Activated naive CD4-positive, alpha-beta T cell treated with anti-CD3 and anti-CD28 coated beads, Interleukin-2, amount 10 ng/mL, durations not matched to agents 7 days and 5 days (primary cell): ENCODE data around the gene TOP3A.

Experiments
- CTCF ChIA-PET: fragments of 350-600 bp; sonication (Branson Sonifier 250); formaldehyde crosslinking; loops from one replicate; lab custom pipeline; 2021; ENCODE audit warnings: antibody characterized with exemption; lab: Charles Lee
- DNase-seq: peaks from one replicate; pipeline ENCODE4 v3.0.0-alpha.2; 2020
- H3K27ac Mint-ChIP-seq: one replicate; pipeline ENCODE4 v1.8.0; 2021; ENCODE audit warnings: mild to moderate bottlenecking, moderate library complexity, mixed read lengths
- H3K27me3 Mint-ChIP-seq: one replicate; pipeline ENCODE4 v1.8.0; 2021; ENCODE audit warnings: mild to moderate bottlenecking, mixed read lengths
- H3K36me3 Mint-ChIP-seq: one replicate; pipeline ENCODE4 v1.8.0; 2021; ENCODE audit warnings: mixed read lengths
- H3K4me1 Mint-ChIP-seq: one replicate; pipeline ENCODE4 v1.8.0; 2021; ENCODE audit warnings: mixed read lengths
- H3K4me3 Mint-ChIP-seq: one replicate; pipeline ENCODE4 v1.8.0; 2021; ENCODE audit warnings: mild to moderate bottlenecking, moderate library complexity, mixed read lengths
- H3K9me3 Mint-ChIP-seq: one replicate; pipeline ENCODE4 v1.8.0; 2021; ENCODE audit warnings: mixed read lengths

Gene TOP3A

DNA sequence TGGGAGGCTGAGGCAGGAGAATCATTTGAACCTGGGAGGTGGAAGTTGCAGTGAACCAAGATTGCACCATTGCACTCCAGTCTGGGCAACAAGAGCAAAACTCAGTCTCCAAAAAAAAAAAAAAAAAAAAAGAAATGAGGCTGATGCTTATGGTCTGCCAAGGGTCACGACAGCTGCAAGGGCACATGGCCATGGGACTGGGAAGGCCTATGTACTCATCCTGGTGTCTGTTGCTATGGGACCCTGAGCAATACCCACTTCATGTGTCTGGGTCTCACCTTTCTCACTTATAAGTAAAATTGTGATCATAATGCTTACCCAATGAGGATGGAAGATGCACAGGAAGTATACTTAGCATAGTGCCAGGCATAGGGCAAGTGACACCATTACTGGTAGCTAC is 37.7 kb downstream of the TOP3A start:
- CTCF ChIA-PET, result no interaction called here
- Mint-ChIP-seq H3K27ac (no peak overlapping the region), H3K27me3 (no peaks in the 10 kb centered on the region), H3K36me3 (peaks cover 14% of the 10 kb centered on the region), H3K4me1 (no peaks in the 10 kb centered on the region), H3K4me3 (no peak overlapping the region), H3K9me3 (no peaks in the 10 kb centered on the region)
- no peak for DNase-seq

- no peaks in the 10 kb centered on the region for H3K4me1 Mint-ChIP-seq
- H3K27ac Mint-ChIP-seq, result peak overlapping the region; percentile 19
- no peaks in the 10 kb centered on the region for H3K27me3 Mint-ChIP-seq
- no peaks in the 10 kb centered on the region for H3K9me3 Mint-ChIP-seq
- no peak overlapping the region for H3K4me3 Mint-ChIP-seq
- no peak for DNase-seq
- H3K36me3 Mint-ChIP-seq, result peaks cover 8% of the 10 kb centered on the region
- CTCF ChIA-PET, result no interaction called here
Observed at GRCh38 chr17:18270046-18270931, 44.5 kb downstream of the TOP3A start.

DNA sequence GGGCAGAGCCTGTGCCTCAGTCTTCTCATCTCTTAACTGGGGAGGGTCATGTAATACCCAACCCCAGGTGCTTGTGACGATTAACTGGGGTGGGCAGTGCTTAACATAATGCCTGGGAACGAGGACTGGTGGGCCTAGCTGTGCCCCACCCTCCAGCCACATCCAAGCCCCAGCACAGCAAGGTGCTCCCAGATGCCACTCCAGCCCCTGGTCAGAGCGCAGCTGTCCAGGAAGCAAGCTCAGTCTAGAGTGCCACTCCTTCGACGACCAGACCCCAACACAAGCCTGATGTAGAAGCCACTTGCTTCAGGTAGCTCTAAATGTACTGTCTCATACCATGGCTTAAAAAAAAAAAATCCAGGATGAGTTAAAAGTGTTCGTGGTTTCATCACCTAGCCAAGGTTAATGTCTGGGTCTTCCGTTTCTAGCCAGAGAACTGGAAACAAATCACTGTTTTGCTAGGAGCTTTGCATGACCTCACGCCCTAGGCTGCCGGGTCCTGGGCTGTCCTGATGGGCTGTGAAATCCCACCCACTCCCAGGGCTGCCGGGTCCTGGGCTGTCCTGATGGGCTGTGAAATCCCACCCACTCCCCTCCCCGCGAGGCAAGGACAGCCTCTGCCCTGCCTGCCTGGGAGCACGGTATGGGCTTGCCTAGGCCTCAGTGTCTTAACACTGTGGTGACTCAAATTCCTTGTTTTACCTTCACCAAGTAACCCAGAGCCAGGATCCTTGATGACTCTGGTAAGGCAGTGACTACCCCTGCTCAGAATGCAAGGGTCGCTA is 46.7 kb downstream of the TOP3A start:
- H3K27ac Mint-ChIP-seq, result no peak overlapping the region
- H3K9me3 Mint-ChIP-seq, result no peaks in the 10 kb centered on the region
- no peaks in the 10 kb centered on the region for H3K4me1 Mint-ChIP-seq
- H3K36me3 Mint-ChIP-seq, result peaks cover 11% of the 10 kb centered on the region
- no peak overlapping the region for H3K4me3 Mint-ChIP-seq
- CTCF ChIA-PET, result no interaction called here
- no peak for DNase-seq
- no peaks in the 10 kb centered on the region for H3K27me3 Mint-ChIP-seq

DNA sequence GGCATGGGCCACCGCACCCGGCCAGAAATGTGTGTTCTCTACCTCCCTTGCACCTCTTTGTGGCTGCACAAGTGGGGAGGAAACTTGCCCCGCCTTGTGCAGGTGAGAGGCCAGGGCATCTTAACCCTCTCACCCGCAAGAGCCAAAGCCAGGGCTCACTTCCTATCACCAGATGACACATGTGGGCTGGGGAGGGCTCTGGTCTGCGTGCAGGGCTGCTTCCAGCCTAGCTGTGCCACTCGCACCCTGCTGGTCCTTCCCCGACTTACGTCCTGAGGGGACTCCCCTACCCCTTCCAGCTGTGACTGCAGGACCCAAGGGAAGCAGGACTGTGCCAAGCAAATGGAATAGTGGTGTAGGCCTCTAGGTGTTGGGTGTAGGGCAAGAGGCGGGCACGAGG is 47.4 kb downstream of the TOP3A start:
- CTCF ChIA-PET, result no interaction called here
- H3K4me3 Mint-ChIP-seq, result no peak overlapping the region
- no peaks in the 10 kb centered on the region for H3K27me3 Mint-ChIP-seq
- no peak overlapping the region for H3K27ac Mint-ChIP-seq
- DNase-seq, result no peak
- H3K9me3 Mint-ChIP-seq, result no peaks in the 10 kb centered on the region
- H3K4me1 Mint-ChIP-seq, result no peaks in the 10 kb centered on the region
- H3K36me3 Mint-ChIP-seq, result peaks cover 8% of the 10 kb centered on the region

- Mint-ChIP-seq H3K27me3 (no peaks in the 10 kb centered on the region), H3K4me3 (no peak overlapping the region), H3K9me3 (no peaks in the 10 kb centered on the region)
Observed at GRCh38 chr17:18263885-18264682, 50.7 kb downstream of the TOP3A start.

DNA sequence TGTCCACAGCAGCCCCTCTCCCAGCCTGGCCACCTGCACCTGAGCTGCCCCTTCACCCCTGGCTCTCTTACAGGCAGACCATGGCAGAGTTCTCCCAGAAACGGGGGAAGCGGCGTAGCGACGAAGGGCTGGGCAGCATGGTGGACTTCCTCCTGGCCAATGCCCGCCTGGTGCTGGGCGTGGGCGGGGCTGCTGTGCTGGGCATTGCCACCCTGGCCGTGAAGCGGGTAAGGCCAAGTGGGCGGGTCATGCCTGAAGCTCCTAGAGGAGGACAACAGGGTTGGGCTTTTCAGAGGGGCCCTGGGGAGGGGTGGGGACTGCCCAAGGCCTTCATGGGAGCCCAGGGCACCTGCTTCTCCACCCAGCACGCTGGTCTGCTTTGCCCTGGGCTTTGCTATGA is 52.2 kb downstream of the TOP3A start:
- no peak for DNase-seq
- Mint-ChIP-seq H3K4me3 (no peak overlapping the region), H3K9me3 (no peaks in the 10 kb centered on the region), H3K4me1 (peaks cover 28% of the 10 kb centered on the region), H3K27me3 (no peaks in the 10 kb centered on the region), H3K36me3 (peaks cover 6% of the 10 kb centered on the region), H3K27ac (no peak overlapping the region)
- CTCF ChIA-PET, result no interaction called here

More at GRCh38 chr17:18263885-18264682, 50.7 kb downstream of the TOP3A start:
- Mint-ChIP-seq H3K4me1 (peaks cover 21% of the 10 kb centered on the region), H3K36me3 (peaks cover 4% of the 10 kb centered on the region), H3K27ac (no peak overlapping the region)
- DNase-seq, result no peak
- CTCF ChIA-PET, result interaction anchor here (1.2 kb wide), 1 partner anchor 15 kb away, joined by 4 read pairs; no protein-coding TSS in a partner anchor

DNA sequence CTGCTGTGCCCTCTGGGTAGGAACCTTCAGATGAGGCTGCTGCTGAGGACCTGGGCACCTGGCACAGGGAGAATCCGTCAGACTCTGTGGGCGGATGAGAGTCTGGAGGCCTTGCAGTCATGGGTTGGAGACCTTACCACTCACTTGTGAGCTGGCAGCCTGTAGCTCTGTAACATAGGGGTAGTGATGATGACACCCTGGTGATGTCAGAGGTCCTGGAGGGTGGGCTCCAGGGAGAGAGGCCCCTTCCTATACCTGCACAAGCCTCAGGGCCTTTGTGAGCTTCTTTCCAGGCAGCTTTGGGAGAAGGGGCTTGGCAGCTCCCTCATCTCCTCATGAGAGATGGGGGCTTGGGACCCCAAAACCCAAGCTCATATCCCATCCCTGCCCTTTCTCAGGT is 52.7 kb downstream of the TOP3A start:
- H3K9me3 Mint-ChIP-seq, result no peaks in the 10 kb centered on the region
- peak overlapping the region; percentile 28 for H3K27ac Mint-ChIP-seq
- H3K4me1 Mint-ChIP-seq, result peaks cover 31% of the 10 kb centered on the region
- no peaks in the 10 kb centered on the region for H3K27me3 Mint-ChIP-seq
- H3K36me3 Mint-ChIP-seq, result peaks cover 9% of the 10 kb centered on the region
- CTCF ChIA-PET, result no interaction called here
- peak overlapping the region; percentile 75 for H3K4me3 Mint-ChIP-seq
- no peak for DNase-seq

GRCh38 chr17:18261659-18262058 is 53.1 kb downstream of the TOP3A start:
- Mint-ChIP-seq H3K27me3 (no peaks in the 10 kb centered on the region), H3K36me3 (peaks cover 11% of the 10 kb centered on the region), H3K4me3 (peak overlapping the region; percentile 75), H3K9me3 (no peaks in the 10 kb centered on the region), H3K4me1 (peaks cover 36% of the 10 kb centered on the region), H3K27ac (peak overlapping the region; percentile 86)
- CTCF ChIA-PET, result no interaction called here
- DNase-seq, result no peak

DNA sequence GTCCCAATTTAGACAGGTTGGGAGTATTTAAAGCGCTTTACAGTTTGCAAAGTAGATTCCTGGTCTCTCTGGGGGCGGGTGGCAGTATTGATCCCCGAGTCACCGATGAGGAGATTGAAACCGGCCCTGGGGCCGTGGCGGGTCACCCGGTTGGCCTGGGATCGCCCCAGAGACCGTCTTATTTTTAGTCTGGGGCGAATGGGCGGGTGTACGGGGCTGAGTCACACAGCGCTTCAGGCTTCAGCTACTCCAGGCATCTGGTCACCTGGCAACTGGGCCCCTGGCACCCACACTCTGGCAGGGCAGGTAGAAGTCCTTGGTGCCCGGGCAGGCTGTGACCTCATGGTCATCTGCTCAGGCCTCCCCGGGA is 53.7 kb downstream of the TOP3A start:
- peak; percentile 46 for DNase-seq
- H3K36me3 Mint-ChIP-seq, result peaks cover 11% of the 10 kb centered on the region
- H3K4me1 Mint-ChIP-seq, result peaks cover 40% of the 10 kb centered on the region
- peak overlapping the region; percentile 86 for H3K27ac Mint-ChIP-seq
- H3K27me3 Mint-ChIP-seq, result no peaks in the 10 kb centered on the region
- H3K9me3 Mint-ChIP-seq, result no peaks in the 10 kb centered on the region
- peak overlapping the region; percentile 75 for H3K4me3 Mint-ChIP-seq
- CTCF ChIA-PET, result no interaction called here

DNA sequence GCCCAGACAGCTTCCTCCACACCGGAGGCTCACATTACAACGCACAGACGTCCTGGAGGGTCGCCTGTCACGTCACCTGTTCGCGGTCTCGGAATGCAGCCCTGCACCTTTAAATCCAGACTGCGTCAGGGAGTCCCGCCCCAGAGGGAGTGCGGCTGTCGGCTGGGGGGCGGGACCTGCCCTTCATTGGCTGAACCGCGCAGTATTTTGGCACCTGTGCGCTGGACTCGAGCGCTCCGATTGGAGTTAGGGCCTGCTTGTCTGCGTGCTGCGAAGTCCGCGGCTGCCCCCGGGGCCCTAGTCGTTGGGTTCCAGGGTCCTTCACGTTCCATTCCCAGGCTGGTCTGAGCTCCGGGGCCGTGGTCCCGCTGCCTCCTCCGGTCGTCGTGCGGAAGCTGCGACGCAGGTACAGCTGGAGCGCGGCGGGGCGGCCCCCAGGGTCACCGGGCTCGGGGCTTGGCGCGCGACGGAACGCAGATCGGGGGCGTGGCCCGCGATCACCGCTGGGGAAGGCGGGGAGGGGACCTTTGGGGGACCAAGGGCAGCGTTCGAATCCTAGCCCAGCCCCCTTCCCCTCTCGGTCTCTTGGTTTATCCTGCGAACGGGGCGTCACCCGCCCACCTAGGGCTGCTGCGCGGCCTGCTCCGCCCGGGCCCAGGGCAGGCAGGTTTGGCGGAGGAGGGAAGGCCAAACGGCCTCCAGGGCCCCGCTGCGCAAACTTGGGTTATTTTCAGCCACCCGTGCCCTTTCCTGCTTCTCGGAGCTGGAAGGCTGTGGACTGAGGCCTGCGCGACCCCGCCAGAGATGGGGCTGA is 54.3 kb downstream of the TOP3A start, which contains the start of gene MIEF2:
TSS of gene MIEF2 (plus strand) at position 331 of the 814 bp plus-strand sequence. CDS start 2,059 bp downstream, outside the sequence.
- Mint-ChIP-seq H3K9me3 (no peaks in the 10 kb centered on the region), H3K4me1 (peaks cover 44% of the 10 kb centered on the region), H3K4me3 (peak within 1 kb of the TSS; percentile 75), H3K27me3 (no peaks in the 10 kb centered on the region), H3K27ac (peak within 1 kb of the TSS; percentile 86), H3K36me3 (peaks cover 11% of the 10 kb centered on the region)
- DNase-seq, result peak; percentile 96
- CTCF ChIA-PET, result no interaction called here

- H3K4me3 Mint-ChIP-seq, result peak overlapping the region; percentile 75
- peak overlapping the region; percentile 86 for H3K27ac Mint-ChIP-seq
- DNase-seq, result no peak
- no peaks in the 10 kb centered on the region for H3K9me3 Mint-ChIP-seq
- peaks cover 44% of the 10 kb centered on the region for H3K4me1 Mint-ChIP-seq
- H3K36me3 Mint-ChIP-seq, result peaks cover 13% of the 10 kb centered on the region
- CTCF ChIA-PET, result no interaction called here
- no peaks in the 10 kb centered on the region for H3K27me3 Mint-ChIP-seq
Observed at GRCh38 chr17:18259621-18260331, 55.0 kb downstream of the TOP3A start.

DNA sequence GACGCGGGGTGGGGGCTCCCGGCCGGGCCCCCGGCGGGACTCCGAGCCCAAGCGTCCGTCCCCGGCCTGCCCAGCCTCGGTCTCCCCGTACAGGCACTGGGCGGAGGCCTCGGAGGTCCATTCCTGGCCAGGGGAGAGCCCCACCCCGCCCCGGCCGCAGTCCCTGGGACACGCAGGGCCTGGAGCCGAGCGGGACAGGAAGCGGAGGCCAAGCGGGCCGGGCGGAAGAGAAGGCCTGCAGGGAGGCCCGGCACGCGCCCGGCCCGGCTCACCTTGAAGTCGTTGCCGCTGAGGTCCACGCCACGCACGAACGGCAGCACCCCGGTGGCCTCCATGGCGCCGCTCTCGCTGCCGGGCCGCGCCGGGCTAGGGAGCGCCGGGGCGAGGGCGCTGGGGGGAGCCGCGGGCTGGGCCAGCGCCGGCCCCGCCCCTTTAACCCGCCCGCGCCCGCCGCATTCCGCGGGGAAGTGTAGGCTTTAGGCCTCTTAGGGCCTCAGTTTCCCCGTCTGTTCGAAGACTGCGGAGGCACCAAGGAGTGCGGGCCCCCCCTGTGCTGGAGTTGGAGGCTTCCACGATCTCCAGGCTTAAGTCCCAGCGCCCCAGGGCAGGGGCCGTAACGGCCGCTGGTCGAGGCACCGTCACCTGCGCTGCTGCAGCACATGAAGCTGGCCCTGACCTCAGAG is 56.3 kb downstream of the TOP3A start, which contains the start of gene FLII:
TSS of gene FLII (minus strand) at position 383 of the 683 bp plus-strand sequence. CDS start at position 335, 48 bp downstream.
- Mint-ChIP-seq H3K9me3 (no peaks in the 10 kb centered on the region), H3K36me3 (peaks cover 23% of the 10 kb centered on the region), H3K27me3 (no peaks in the 10 kb centered on the region), H3K4me1 (peaks cover 44% of the 10 kb centered on the region), H3K4me3 (peak within 1 kb of the TSS; percentile 99), H3K27ac (peak within 1 kb of the TSS; percentile 93)
- peak; percentile 69 for DNase-seq
- CTCF ChIA-PET, result no interaction called here
